Osteocyte (in vitro differentiated cells): Measurements from ENCODE around the gene YY1AP1. TPM values are rescaled to one million over a fixed set of nuclear protein-coding genes. Genes with fewer than 3 reads are reported as not detected.
A peak's percentile ranks its signal among the peaks of the same experiment; 100 is the strongest.
"Not testable (repeated sequence)": the region's sequence is repeated elsewhere in the genome, so short reads cannot be mapped to it uniquely, and the experiment has no call there.

Experiments used
- DNase-seq: peaks from one replicate; pipeline ENCODE4 v3.0.0; 2021; ENCODE audit warnings: mixed read lengths; ENCODE audit not compliant: unreplicated experiment; ENCODE audit errors: extremely low spot score
- H3K27ac Mint-ChIP-seq: one replicate; pipeline ENCODE4 v1.8.0; 2021; ENCODE audit warnings: mild to moderate bottlenecking, mixed read lengths; ENCODE audit not compliant: unreplicated experiment
- H3K27me3 Mint-ChIP-seq: one replicate; pipeline ENCODE4 v1.8.0; 2021; ENCODE audit warnings: mixed read lengths; ENCODE audit not compliant: unreplicated experiment
- H3K36me3 Mint-ChIP-seq: one replicate; pipeline ENCODE4 v1.8.0; 2021; ENCODE audit warnings: mixed read lengths; ENCODE audit not compliant: unreplicated experiment
- H3K4me1 Mint-ChIP-seq: one replicate; pipeline ENCODE4 v1.8.0; 2021; ENCODE audit warnings: mixed read lengths; ENCODE audit not compliant: unreplicated experiment
- H3K4me3 Mint-ChIP-seq: one replicate; pipeline ENCODE4 v1.8.0; 2021; ENCODE audit warnings: mild to moderate bottlenecking, moderate library complexity, mixed read lengths; ENCODE audit not compliant: unreplicated experiment
- H3K9me3 Mint-ChIP-seq: one replicate; pipeline ENCODE4 v1.8.0; 2021; ENCODE audit warnings: mixed read lengths; ENCODE audit not compliant: unreplicated experiment
- CTCF ChIP-seq: fragments of 200-600 bp; sonication (generic); IDR thresholded peaks from 2 replicates; pipeline ENCODE4 v1.5.0; 2021; ENCODE audit warnings: antibody characterized with exemption, mild to moderate bottlenecking, moderate library complexity
- total RNA-seq: library from RNA; stranded (reverse); gene quantifications from 2 replicates; pipeline ENCODE4 v1.2.1, GENCODE V29; 2021

The YY1AP1 gene
- total RNA-seq, 1 donor from 2014 or later = 53.3 TPM

GRCh38 chr1:155648207-155649147 lies 40.1 kb downstream of the YY1AP1 start:
- H3K36me3 Mint-ChIP-seq = no peaks in the 10 kb centered on the region
- H3K4me3 Mint-ChIP-seq = peak overlapping the region; percentile 36
- peak overlapping the region; percentile 60 for H3K27ac Mint-ChIP-seq
- no peak for DNase-seq
- H3K4me1 Mint-ChIP-seq = peaks cover 24% of the 10 kb centered on the region
- H3K9me3 Mint-ChIP-seq = no peaks in the 10 kb centered on the region
- TF ChIP-seq CTCF = peak; percentile 62
- no peaks in the 10 kb centered on the region for H3K27me3 Mint-ChIP-seq

GRCh38 chr1:155646307-155646706 lies 42.3 kb downstream of the YY1AP1 start:
- no peak for DNase-seq
- Mint-ChIP-seq H3K36me3 (peaks cover 3% of the 10 kb centered on the region), H3K4me1 (peaks cover 18% of the 10 kb centered on the region), H3K4me3 (no peak overlapping the region), H3K27ac (peak overlapping the region; percentile 45), H3K9me3 (peaks cover 10% of the 10 kb centered on the region), H3K27me3 (no peaks in the 10 kb centered on the region)
- no peak for TF ChIP-seq CTCF

- H3K4me3 Mint-ChIP-seq = no peak overlapping the region
Measured at GRCh38 chr1:155645648-155646047, 42.9 kb downstream of the YY1AP1 start.

GRCh38 chr1:155645034-155645598 lies 43.5 kb downstream of the YY1AP1 start:
- Mint-ChIP-seq H3K36me3 (peaks cover 3% of the 10 kb centered on the region), H3K27ac (no peak overlapping the region), H3K4me1 (peaks cover 17% of the 10 kb centered on the region), H3K27me3 (no peaks in the 10 kb centered on the region), H3K9me3 (peaks cover 10% of the 10 kb centered on the region), H3K4me3 (no peak overlapping the region)
- no peak for DNase-seq
- no peak for TF ChIP-seq CTCF

More at GRCh38 chr1:155645648-155646047, 42.9 kb downstream of the YY1AP1 start:
- TF ChIP-seq CTCF = no peak
- H3K4me1 Mint-ChIP-seq = peaks cover 17% of the 10 kb centered on the region
- DNase-seq = no peak
- no peak overlapping the region for H3K27ac Mint-ChIP-seq
- peaks cover 10% of the 10 kb centered on the region for H3K9me3 Mint-ChIP-seq
- H3K36me3 Mint-ChIP-seq = peaks cover 3% of the 10 kb centered on the region
- H3K27me3 Mint-ChIP-seq = no peaks in the 10 kb centered on the region

DNA sequence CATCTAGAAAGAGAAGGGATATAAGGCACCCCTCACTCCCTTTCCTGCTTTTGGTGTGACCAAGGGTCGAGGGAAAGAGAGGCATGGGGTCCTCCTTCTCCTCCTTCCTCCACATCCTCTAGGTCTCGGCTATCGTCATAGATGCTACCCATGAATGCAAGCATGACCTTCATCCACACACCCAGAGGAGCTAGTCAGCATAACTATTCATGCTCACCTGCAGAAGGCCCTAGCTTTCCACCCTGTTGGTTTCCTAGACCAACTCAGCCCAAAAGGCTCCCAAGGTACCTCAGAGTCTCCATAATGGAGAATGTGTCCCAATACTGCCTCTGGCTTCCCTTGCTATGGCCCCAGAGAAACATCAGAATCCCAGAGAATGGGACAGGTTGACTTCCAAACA lies 45.3 kb downstream of the YY1AP1 start:
- Mint-ChIP-seq H3K4me3 (no peak overlapping the region), H3K36me3 (peaks cover 3% of the 10 kb centered on the region), H3K27ac (no peak overlapping the region), H3K9me3 (peaks cover 10% of the 10 kb centered on the region), H3K4me1 (peaks cover 10% of the 10 kb centered on the region), H3K27me3 (no peaks in the 10 kb centered on the region)
- TF ChIP-seq CTCF = no peak
- DNase-seq = no peak

GRCh38 chr1:155642559-155643180 lies 45.9 kb downstream of the YY1AP1 start:
- H3K9me3 Mint-ChIP-seq, DNase-seq, H3K4me3 Mint-ChIP-seq, H3K27me3 Mint-ChIP-seq, H3K27ac Mint-ChIP-seq, H3K36me3 Mint-ChIP-seq, H3K4me1 Mint-ChIP-seq: not testable (repeated sequence)
